Measurements from ENCODE around the gene CREB5.

- no peak for TF ChIP-seq CTCF (conservative IDR thresholded peaks at IDR 0.05; ENCODE audit: low read length)
- TF ChIP-seq EZH2phosphoT487 (IDR thresholded peaks at IDR 0.05; ENCODE audit: borderline replicate concordance) = no peak
Measured at GRCh38 chr7:28613262-28613661, 200.9 kb downstream of the CREB5 start.

Measured in Loucy (cell line).